Suppressor macrophage (primary cell): Measurements from ENCODE around the gene OSBPL2.
A peak's percentile ranks its signal among the peaks of the same experiment; 100 is the strongest.

ENCODE experiments used
- DNase-seq, 4 experiments: peaks; one replicate each; pipeline ENCODE4 v3.0.0-alpha.2; 2020 to 2022

The OSBPL2 gene

GRCh38 chr20:62208061-62208794, 30.1 kb upstream of the OSBPL2 start:
- DNase-seq, result no peak

GRCh38 chr20:62208795-62209755, 29.2 kb upstream of the OSBPL2 start:
- no peak for DNase-seq

- no peak for DNase-seq
These were observed 28.3 kb upstream of the OSBPL2 start for GRCh38 chr20:62209850-62210495.

- DNase-seq, result no peak
These were observed 27.8 kb upstream of the OSBPL2 start for GRCh38 chr20:62210496-62210855.

- no peak for DNase-seq
These were observed 27.1 kb upstream of the OSBPL2 start for GRCh38 chr20:62211216-62211615.

- no peak for DNase-seq
These were observed 26.5 kb upstream of the OSBPL2 start for GRCh38 chr20:62211769-62212288.

- no peak for DNase-seq
These were observed 26.0 kb upstream of the OSBPL2 start for GRCh38 chr20:62212299-62212698.

GRCh38 chr20:62214067-62214466, 24.3 kb upstream of the OSBPL2 start:
- DNase-seq, result no peak

- no peak for DNase-seq
These were observed 23.0 kb upstream of the OSBPL2 start for GRCh38 chr20:62215020-62215990.

- no peak for DNase-seq
These were observed 22.2 kb upstream of the OSBPL2 start for GRCh38 chr20:62215991-62216635.

GRCh38 chr20:62216636-62217566, 21.4 kb upstream of the OSBPL2 start:
- no peak for DNase-seq

GRCh38 chr20:62217913-62218773, 20.2 kb upstream of the OSBPL2 start:
- DNase-seq, result no peak

- DNase-seq, result peak in 1 of 4 experiments; percentile 34
These were observed 19.0 kb upstream of the OSBPL2 start for GRCh38 chr20:62219101-62219991.

GRCh38 chr20:62219992-62220665, 18.2 kb upstream of the OSBPL2 start, which contains the start of gene HRH3:
Gene HRH3 (minus strand): TSS chr20:62220278. CDS start chr20:62219970, 308 bp downstream.
- DNase-seq, result peak; percentile 18 to 71 (median 46)

GRCh38 chr20:62220666-62221568, 17.4 kb upstream of the OSBPL2 start:
- no peak for DNase-seq

- no peak for DNase-seq
These were observed 16.0 kb upstream of the OSBPL2 start for GRCh38 chr20:62222266-62222850.
